HG02973 (cell line): ENCODE data around the gene SDHB.

ENCODE experiments used
- ATAC-seq: cut with Tn5 transposase; IDR thresholded peaks from one replicate; pipeline ENCODE4 v1.9.1; 2021; ENCODE audit warnings: moderate library complexity; ENCODE audit not compliant: unreplicated experiment

The SDHB gene

DNA sequence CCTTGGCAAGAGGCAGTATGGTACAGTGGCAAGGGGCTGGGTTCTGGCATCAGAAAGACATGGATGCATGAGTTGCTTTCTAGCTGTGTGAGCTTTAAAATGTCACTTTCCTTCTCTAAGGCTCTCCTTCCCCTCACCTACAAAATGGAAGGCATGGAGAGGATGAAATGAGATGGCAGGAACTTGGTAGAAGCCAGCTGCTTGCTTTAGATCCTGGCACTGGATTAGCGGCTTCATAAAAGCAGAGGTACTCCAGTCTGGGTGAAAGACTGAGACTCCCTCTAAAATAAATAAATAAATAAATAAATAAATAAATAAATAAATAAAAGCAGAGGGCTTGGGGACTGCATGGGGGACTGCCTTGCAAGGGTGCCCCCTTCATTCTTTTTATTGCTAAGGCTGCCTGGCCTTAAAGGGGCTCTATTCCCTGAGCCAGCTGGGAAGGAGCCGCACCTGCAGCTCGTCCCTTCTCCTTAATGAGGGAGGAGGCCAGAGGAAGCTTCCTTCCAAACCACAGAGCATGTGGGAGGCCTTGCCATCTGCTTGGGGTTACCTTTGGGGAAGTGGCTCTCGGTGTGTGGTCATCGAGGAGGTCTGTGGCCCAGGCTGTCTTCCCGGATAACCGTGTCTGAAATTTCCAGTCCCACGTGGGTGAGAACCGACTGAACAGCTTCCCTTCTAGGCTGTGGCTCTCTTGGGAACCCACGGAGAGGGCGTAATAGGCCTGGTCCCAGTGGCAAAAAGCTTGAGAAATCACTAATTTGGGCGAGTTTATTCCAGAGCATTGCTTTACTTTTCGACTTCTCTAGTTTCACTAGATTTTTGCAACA lies 40.1 kb downstream of the SDHB start:
- no peak for ATAC-seq

DNA sequence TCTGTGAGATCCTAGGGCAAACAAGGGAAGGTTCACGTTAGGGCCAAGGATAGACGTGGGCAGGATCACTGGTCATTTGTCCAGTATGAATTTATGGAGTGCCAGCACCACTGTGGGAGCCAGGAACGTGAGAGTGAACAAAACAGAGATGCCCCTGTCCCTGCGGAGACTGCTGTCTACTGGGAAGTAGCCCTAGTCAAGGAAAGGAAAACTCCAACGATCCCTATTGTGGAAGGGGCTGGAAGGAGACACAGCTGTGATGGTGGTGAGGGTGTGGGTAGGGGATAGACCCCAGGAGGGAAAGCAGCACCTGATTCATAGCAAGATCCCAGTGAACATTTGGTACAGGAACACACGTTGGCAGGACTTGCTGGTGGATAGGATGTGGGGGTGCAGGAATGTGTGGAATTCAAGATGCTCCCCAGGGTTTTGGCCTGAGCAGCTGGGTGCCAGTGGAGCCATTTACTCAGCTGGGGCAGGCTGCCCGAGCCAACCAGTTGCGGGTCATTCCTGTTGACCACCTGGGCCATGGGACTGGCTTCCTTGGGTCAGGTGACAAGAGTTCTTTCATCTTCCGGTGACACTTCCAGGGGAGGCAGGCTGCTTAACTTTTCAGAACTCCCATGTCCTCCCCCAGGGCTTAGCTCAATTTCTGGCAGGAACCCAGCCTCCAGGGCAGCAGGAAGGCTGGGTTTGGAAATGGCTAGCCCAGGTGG lies 40.9 kb downstream of the SDHB start:
- no peak for ATAC-seq

DNA sequence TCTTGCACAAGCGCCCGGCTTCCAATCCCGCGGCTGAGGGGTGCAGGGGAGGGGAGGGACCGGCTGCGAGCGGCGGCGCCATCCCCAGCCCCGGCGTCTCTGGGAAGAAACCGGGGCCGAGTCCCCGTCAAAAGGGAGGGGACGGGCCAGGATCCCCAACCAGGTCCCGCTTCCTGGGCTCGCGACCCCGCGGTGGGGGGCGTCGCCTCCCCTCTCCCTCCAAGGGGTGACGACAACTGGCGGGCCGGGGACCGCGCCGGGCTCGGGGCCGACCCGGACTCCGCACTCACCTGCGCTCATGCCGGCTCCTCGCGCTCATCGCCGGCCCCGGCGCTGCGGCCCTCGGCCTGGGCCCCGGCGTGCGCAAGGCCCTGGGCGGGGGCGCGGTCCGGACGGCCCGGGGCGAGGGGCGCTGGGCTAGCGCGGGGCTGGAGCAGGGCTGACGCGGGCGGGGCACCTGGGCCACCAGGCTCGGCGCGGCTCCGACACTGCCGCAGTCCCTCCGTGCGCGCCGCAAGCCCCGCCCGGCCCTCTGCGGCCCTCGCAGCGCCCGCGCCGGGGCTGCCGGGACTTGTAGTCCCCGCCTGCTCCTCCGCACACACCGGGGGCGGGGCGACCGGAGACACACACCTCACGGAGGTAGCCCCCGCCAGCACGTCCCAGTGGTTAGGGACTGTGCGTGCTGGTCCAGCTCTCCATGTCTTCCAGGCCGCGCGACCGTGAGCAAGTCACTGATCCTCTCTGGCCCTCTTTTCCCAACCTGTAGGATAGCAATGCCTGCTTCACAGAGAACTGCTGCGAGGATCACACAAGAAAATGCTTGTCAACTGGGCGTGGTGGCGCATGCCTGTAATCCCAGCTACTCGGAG lies 42.2 kb downstream of the SDHB start, which contains the start of gene ATP13A2:
Gene ATP13A2 (minus strand): TSS at position 490 of the 869 bp plus-strand sequence. CDS start 190 bp downstream, at position 300.
- ATAC-seq: peak; percentile 83

DNA sequence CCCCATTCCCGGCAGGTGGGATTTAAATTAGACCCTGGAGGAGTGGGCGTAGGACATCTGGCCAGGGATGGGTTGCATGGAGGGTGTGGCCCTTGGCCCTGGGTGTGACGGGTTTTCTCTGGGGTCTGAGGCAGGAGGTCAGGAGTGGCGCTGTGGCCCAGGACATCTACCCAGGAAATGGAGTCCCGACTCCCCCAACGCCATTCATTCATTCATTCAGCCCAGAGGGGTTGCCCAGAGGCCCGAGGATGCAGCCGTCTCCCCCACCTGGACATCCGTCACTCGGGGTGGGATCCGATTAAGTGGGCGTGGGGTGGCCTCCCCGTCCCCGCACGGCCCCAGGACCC lies 42.8 kb downstream of the SDHB start:
- no peak for ATAC-seq

- ATAC-seq: no peak
These were observed 44.1 kb downstream of the SDHB start for GRCh38 chr1:17009706-17010105.

DNA sequence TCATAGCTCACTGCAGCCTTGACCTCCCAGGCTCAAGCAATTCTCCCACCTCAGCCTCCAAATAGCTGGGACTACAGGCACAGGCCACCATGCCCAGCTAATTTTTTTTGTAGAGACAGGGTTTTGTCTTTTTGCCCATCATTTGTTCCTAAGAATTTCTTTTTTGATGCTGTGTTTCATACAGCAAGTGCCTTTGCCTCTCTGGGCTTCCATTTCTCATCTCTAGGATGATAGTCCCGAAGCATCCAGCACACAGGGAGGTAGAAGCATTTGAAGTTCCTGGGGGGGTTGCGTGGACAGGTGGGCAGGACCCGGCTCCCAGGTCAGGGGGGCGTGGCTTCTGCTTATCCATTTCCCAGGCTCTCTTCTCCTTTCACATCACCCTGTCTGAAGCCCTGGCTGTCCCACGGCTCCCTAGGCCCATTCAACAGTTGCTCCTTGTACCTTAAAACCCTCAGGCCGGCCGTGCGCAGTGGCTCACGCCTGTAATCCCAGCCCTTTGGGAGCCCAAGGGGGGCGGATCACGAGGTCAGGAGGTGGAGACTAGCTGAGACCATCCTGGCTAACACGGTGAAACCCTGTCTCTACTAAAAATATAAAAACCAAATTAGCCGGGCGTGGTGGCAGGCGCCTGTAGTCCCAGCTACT lies 45.5 kb downstream of the SDHB start:
- no peak for ATAC-seq

- ATAC-seq: no peak
These were observed 46.7 kb downstream of the SDHB start for GRCh38 chr1:17007121-17007520.

DNA sequence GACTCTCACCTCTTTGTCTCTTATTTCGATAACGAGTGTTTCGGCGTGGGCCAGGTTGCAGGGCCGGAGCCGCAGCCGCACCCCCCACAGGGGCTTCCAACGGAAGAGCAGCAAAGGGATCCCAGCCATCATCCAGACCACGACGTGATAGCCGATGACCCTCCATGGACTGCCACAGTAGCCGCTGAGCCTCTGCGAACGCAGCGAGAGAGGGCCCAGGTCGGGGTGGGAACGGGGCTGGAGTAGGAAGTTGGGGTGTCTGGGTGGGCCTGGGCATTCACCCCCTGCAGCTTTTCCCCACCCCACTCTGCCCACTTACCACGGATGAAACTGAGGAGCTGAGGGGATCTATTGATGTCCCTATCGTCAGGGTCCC lies 48.5 kb downstream of the SDHB start:
- no peak for ATAC-seq

GRCh38 chr1:17004466-17005364 lies 49.1 kb downstream of the SDHB start:
- no peak for ATAC-seq

DNA sequence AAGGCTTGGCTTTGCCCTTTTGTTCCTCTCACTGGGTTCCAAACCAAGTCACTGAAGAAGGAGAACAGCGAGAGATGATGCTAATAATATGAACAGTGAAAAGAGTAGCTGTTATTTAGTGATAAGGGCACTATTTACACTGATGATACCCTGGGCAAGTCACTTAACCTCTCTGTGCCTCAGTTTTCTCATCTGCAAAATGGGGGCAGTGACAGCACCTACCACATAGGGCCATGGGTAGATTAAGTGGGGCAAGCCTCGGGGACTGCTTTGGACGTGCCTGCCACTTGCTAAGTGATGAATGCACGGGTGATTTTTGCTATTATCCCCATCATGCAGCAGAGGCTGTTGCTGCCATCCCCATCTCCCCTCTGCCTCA lies 51.3 kb downstream of the SDHB start:
- ATAC-seq: no peak

- ATAC-seq: no peak
These were observed 51.9 kb downstream of the SDHB start for GRCh38 chr1:17001760-17002523.

DNA sequence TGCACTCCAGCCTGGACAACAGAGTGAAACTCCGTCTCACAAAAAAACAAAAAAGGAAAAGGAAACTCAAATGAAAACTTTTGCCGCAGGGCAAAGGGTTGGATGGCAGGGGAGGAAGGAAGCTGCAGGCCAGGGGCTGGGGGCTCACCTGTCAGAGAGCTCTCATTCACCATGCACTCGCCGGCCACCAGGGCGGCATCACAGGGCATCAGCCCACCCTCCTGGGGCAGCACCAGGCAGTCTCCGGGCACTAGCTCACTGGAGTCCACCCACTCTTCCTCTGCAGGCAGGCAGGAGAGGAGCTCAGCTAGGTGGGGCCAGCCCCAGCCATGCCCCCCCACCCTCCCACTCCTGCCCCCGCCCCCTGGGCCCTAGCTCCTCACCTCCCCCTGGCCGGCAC lies 54.0 kb downstream of the SDHB start:
- no peak for ATAC-seq

DNA sequence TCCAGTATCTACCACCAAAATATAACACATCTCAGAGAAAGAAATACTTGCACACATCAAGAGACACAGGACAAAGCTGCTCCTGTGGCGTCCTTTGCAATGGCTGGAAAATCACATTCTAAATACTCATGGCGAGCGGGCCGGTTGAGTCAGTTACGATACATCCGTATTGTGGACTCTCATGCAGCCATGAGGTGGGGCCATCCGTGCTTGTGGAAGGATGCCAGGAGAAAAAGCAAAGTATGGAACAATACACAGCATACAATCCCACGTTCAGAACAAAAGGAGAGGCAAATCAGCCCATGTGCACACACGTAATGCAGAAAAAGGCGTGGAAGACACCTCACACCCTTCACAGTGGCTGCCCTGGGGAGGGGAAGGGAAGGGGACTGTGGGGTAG lies 55.2 kb downstream of the SDHB start:
- no peak for ATAC-seq

DNA sequence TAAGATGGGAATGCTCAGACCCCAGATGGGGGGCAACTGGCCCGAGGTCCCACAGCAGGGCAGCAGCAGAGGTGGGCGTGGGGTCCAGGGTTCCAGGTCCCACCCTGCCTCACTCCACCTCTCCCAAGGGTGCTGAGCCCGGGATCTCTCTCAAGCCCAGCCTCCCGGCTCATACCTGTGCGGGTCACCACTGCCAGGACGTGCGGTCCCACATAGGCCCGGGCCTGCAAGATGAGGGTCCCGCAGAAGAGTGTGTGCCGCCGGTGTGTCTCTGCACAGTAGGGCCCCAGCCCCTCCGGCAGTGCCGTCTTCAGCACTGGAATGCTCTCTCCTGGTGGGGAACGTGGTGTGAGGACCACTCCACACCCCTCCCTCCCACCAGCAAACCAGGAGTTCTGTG lies 57.0 kb downstream of the SDHB start:
- no peak for ATAC-seq

- ATAC-seq: no peak
These were observed 60.3 kb downstream of the SDHB start for GRCh38 chr1:16993521-16994038.

GRCh38 chr1:16992675-16993074 lies 61.2 kb downstream of the SDHB start:
- no peak for ATAC-seq

DNA sequence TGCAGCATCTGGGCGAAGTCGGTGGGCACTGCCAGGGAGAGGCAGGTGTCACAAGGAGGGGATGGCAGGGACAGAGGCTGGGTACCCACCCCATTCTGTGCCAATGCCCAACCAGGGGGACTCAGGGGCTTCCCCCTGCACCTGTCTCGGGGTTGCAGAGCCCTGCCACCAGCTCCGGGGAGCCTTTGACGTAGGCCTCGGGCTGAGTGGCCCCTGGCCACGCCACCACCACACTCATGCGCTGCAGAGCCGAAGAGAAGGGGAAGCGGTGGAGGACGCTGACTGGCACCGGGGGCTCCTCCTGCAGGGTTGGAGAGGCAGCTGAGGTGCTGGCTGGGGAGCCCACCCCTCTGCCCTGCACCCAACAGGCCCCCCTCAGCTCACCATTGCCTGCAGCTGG lies 61.7 kb downstream of the SDHB start:
- ATAC-seq: no peak

GRCh38 chr1:16991571-16991970 lies 62.3 kb downstream of the SDHB start:
- ATAC-seq: no peak
